Brain pericyte (primary cell): ENCODE data around the gene MYH10.
A peak's percentile ranks its signal among the peaks of the same experiment; 100 is the strongest.

Experiments
- DNase-seq: peaks from one replicate; pipeline ENCODE4 v3.0.0-alpha.2; 2012; ENCODE audit warnings: low read depth, low spot score

Gene MYH10

DNA sequence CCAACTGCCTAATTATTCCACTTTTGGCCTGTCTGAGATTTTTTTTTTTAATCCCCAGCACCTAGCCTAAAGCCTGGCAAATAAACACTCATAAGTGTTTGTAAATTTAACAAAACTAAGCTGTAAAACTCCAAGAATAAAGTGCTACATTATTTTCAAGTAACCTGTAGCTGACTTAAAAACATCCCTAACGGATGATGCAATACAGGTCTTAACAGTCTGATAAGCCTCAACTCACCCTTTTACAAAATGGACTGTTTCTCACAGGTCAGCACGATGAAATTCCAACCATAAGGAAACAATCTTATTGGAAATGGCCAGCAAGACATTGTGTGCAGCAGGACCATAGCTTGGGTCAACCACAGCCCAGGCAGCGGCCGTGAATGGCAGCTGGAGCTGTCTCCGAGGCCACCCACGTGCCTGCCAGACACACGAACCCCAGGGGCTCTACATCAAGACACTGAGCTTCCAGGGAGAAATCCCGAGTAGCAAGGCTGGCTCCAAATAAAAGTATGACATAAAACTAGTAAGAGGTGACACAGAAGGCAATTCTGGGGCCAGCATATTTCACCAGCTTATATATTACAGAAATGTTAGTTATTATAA, 135.9 kb downstream of the MYH10 start:
- DNase-seq = no peak

DNA sequence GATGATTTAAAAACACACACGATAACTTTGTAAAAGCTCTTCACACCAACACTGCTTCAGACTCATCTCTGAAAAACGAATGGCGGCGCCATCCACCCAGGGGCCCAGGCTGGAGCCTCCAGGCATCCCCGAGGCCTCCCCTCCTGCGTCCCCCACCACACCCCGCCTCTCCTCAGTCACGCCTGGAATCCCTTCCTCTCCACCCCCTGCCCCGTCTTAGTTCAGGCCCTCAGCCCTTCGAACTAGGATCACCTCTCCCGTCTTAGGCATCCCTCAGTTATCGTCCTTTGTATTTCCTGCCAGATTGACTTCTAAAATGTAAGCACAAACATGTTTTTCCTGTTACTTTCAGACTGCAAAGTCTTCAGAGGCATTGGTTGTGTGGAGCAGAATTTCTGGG, 136.5 kb downstream of the MYH10 start:
- DNase-seq = no peak

DNA sequence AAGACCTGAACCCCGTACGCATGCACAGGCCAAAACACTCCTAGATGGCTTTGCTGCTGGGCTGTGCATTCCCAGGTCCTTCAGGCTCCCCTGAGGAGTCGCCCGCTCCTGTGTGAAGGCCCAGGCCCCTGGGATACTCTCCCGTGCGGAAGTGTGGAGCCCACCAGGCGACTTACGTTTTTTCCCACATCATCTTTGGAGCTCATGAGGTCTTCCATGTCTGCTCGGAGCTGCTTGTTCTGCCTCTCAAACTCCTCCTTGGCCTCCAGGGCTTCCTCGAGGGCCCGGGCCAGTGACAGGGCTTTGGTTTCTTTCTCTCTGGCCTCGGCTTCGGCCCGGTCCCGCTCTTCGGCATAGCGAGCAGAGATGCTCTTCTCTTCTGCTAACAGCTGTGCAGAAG, 138.4 kb downstream of the MYH10 start:
- DNase-seq = no peak

DNA sequence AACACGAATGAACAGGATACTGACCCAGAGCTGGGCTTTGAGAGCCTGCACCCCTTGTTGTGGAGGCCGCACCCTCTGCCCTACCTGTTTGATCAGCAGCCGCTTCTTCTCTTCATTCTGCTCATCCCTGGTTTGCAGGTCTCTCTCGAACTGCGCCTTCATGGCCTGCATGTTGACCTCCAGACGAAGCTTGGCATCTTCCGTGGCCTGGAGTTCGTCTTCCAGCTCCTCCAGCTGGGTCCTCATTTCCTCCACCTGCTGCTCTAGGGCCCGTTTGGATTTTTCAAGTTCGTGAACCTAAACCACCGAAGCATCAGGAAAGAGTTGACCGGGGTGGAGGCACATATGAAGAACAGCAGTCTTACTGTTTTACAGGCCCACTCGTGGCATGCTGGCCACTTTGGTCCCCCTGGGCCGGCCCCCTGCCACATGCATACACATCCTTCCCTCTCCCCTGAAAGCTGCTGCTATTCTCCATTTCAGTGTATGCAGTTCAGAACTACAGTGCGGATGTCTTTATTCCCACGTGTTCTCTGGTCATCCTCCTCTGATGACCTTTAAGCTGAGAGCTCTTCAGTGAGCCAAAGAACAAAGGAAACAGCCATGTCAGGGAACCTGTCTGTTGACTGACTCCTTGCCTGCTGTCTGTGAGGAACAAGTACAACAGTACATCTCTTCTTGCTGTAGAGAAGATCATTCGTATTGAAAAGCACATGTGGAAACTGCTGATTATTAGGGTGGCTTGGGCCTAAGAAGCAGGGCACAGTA, 140.1 kb downstream of the MYH10 start:
- no peak for DNase-seq

DNA sequence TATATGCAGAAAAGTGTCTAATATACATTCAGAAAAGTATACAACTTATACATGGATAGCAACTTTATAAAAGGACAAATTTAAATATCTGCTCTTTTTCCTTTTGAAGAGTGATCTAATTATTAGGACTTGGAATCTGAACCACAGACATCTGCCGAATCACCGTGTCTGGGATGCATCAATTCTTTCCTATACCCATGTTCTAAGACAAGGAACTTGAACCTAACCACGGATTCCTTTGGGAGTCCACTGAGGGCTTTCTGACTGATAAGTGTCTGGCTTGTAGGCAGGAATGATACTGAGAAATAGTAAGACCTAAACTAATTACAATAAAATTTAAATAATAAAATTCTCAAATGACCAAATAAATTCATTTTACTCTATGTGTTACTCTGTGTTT, 140.7 kb downstream of the MYH10 start:
- DNase-seq = no peak

DNA sequence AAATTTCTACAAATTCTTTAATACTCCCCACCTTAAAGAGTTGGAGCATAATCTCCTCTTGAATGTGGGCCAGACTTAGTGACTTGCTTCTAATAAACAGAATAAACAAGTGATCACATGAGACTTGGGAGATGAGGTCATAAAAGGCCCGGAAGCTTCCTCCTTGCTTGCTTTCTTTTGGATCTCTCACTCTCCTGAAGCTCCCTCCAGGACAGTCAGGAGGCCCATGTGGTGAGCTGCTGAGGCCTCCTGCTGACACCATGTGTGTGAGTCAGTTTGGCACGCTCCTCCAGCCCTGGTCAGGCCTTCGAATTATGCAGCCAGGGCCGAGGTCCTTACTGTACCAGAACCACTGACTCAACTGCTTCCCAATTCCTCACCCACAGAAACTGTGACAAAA, 141.6 kb downstream of the MYH10 start:
- peak; percentile 84 for DNase-seq

DNA sequence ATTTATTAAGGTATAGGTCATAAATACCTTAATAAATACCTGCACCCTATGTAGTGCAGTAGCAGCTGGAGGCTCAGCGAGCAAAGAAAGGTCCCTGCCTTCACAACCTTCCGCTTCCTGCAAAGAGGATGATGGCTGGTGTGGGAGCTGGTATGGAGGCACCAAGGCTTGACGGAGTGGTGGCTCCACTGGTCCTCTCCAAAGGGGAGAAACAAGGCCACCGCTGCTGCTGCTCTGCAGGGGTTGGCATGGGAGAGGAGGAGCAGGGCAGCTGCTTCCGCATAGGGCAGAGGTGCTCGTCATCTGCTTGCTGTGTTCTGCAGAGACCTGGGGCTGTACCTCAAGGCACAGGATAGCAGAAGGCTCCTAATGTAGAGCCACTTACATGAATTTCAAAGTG, 142.0 kb downstream of the MYH10 start:
- no peak for DNase-seq

DNA sequence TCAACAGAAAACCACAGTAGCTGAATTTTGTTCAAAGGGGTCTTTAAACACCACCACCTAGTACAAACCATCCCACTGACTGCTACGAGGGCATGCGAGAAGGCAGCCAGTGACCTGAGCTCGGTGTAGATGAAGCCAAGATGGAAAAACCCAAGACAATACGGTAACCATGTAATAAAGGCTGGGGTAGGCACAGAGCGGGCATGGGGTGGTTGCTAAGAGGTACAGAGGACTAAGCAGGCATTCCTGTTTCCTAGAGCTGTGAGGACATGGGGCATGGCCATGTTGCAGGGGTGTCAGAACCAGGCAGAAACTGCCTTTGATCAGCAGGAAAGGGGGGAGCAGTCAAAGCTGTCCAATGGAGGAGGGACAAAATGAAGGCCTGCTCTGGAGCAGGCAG, 142.8 kb downstream of the MYH10 start:
- DNase-seq = no peak

DNA sequence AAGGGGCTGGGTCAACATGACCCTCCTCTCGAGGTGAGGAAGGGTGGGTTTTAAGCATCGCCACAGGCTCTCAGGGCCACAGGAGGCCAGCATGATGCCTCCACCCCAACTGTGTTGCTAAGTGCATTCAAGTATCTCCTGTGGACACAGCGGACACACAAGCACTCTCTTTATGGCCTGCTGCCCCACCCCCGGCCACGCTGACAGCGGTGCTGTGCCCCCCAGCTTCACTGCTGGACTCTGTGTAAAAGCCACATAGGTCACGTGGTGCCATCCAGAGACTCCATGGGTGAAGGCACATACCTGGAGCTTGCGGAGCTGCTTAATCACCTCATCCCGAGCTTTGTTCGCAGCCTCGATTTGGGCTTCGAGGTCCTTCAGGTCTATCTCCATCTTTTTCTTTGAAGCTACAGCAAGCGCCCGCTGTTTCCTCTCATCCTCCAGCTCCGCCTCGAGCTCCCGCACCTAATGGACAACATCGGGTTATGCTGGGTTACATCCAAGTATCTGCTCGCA, 143.3 kb downstream of the MYH10 start:
- DNase-seq = no peak

DNA sequence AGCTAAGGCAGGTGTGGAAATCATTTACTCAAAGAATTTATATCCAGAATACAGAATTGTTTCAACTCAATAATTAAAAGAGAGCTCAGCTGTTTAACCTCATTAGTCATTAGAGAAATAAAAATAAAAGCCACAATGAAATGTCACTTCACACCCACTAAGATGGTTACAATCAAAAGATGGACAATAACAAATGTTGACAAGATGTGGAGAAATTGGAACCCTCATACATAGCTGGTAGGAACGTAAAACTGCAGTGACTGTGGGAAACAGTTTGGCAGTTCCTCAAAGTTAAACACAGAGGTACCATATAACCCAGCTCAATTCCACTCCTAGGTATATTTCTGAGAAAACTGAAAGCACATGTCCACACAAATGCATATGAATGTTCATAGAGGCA, 145.0 kb downstream of the MYH10 start:
- no peak for DNase-seq

DNA sequence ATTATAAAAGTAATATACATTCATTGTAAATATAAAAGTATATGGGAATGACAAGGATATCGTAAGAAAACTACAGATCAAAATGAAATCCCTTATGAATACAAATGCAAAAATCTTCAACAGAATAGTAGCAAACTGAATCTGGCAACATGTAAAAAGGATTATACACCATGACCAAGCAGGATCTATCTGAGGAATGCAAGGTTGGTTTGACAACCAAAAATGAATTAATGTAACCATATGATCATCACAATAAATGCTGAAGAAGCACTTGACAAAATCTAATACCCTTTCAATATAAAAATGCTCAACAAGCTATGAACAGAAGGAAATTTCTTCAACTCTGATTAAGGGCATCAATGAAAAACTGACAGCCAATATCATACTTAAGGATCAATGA, 146.1 kb downstream of the MYH10 start:
- no peak for DNase-seq

DNA sequence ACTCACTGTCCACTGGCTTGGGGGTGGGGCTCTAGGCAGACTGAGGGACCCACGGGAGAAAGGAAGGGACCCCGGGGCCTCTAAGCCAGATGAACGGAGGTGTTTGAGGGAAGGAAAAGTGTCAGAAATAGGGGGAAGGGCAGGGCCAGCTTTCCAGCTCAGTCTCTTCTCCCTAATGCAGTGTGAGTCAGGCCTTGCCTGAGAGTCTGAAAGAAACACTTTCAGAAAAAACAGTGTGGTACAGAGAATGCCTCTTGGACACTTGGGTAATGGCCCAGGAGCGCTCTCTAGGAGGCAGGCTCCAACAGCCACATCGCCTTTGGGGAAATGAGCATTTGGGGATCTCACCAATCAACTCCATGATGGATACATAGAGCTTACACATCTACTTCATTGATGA, 148.0 kb downstream of the MYH10 start:
- no peak for DNase-seq

DNA sequence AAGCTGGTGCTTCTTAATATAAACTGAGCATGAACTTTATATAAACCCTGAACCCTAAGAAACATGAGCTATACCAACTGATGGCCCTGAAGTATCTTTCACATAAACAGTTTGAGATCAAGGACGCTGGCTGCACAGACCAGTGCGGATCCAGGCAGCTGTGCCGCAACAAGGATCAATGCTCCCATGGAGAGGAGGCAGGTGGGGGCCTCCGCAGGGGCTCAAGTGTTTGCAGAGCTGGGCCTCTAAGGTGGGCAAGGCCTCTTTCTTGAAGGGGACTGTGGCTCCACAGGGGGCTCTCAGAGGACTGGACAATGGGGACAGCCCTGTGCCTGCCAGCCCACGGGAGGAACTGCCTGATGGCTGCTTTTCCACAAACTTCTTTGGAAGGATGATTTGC, 148.8 kb downstream of the MYH10 start:
- no peak for DNase-seq

DNA sequence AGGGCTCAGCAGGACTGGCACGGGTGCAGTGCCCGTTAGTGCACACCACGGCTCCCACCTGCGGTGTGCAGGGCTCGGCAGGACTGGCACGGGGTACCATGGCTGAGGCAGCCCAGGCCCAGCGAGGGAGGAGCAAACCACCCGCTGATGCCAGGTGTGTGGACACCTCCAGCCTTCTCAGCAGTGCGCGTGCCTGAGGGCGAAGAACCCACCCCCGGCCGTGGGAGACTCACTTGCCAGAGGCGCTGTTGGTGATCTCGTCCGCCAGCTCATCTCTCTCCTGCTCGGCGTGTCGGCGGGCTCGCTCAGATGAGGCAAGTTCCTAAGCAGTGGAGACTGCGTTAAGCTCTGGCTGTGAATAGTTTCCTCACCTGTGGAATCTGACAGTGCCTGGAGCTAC, 149.4 kb downstream of the MYH10 start:
- DNase-seq = no peak

DNA sequence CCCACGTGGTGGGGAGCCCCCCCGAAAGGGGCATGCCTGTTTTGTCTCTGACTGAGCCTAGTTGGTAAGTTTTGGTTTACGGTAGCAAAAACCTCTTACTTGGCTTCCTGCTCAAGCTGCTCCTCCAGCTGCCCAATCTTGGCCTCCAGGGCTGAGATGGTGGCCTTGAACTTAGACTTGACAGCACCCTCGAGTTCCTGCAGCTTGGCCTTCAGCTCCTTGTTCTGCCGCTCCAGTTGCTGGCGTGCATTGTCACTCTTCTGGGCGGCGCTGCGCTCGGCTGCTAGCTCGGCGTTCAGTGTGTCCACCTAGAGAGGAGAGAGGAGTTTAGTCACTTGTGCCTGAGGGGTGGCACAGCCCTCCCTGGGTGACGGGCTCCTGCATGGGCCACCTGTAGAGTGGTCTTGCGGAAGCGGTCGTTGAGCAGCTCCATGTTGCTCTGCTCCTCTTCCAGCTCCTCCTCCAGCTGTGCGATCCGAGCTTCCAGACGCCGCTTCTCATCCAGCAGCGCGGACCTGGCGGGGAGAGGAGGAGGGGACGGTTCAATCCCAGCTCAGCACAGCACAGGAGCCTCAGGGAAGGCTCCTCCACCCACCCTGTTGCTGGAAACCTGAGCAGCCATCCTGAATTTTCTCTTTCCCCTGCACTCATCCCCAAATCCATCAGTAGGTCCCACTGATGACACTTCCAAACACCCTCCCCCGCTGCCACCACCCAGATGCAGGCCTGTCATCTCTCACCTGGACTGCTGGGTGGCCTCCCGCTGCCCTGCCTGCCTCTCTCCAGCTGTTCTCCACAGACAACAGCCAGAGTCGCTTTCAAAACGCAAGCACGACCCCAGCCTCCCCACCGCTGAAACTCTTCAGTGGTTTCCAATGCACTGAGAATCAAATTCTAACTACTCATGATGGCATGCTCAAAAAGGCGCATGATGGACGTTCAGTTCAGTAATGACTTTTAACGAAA, 150.2 kb downstream of the MYH10 start:
- DNase-seq = no peak

DNA sequence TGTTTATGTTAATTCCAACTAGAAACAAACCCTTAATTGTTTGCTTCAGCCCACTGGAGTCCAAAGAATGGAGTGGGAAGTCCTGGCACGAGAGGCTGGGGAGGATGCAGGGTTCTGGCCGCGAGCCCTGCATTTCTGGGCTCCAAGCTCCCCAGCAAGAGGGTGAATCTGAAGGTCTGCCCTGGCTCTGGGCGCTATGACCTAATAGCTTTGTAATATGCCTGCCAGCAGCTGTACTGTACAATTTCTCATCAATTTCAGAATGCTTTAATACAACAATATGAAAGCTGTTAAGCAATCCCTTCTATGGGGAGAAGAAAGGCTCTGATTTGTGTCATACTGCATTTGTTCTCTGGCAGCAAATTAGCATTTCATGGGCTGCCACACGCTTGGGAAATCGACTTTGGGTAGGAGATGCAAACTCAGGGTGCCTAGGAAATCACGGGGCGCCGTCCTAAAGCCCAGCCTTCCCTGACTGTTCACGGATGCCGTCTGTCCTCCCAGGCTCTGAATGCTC, 151.0 kb downstream of the MYH10 start:
- no peak for DNase-seq

DNA sequence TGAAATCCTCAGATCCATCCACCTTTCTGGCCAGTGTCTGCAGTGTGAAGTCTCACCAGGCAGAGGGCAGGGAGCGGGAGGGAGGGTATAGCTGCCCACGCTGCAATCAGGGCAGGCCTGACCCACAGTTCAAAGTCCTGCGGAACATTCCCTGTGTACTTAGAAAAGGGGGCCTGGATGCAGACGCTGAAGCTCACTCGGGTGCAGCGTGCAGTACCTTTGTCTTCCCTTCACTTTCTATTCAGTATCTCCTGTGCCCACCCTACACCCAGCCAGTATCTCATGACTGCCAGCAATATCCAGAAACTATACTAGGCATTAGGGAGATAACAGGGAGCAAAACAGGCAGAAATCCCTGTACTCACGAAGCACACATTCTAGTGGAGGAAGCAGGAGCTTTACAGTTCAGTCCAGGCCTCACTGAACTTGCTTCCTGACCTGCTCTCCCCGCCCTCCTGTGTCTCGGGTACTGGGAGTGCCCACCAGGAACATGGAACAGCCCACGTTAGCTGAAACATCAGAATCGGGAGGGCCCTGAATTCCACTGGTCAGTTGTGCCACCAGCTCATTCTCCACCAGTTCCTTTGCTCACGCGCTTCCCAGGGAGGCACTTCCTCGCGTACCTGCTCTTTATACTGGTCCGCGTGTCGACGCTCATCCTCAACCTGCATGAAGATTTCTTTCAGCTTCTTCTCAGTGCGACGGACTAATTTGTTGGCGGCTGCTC, 152.6 kb downstream of the MYH10 start:
- DNase-seq = no peak

DNA sequence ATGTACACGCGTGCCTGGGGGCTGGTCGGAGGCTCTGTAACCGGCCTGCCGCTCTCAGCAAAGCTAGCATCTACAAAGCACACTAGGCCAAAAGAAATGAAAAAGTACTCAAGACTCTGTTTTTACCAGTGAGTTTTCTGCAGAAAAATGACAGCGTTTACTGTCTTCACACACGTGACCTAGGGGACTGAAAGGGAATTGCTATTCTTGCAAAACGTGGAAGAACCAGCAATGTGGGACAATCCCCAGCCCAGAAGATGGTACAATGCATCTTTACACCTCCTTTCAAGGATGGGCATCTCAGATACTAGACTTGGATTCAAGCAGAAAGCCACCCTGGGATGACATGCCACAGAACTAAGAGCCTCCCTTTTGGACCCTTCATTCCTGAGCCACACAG, 153.4 kb downstream of the MYH10 start:
- no peak for DNase-seq

DNA sequence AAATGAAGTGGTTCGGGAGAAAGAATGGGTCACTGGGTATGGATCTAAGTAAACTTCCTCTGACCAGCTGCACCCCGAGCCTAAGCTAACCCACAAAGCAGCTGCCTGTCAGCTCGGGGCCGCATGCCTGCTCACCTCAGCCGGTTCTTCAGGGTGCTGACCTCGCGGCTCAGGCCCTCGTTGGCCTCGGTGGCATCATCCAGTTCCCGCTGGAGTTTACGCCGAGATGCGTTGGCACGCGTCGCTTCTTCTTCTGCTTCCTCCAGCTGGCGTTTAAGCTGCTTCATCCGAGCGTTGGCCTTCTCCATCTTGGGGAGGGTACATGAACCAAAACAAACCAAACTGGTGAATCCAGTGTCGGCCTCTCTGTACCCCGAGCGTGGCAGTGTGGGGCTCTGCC, 153.8 kb downstream of the MYH10 start:
- no peak for DNase-seq

DNA sequence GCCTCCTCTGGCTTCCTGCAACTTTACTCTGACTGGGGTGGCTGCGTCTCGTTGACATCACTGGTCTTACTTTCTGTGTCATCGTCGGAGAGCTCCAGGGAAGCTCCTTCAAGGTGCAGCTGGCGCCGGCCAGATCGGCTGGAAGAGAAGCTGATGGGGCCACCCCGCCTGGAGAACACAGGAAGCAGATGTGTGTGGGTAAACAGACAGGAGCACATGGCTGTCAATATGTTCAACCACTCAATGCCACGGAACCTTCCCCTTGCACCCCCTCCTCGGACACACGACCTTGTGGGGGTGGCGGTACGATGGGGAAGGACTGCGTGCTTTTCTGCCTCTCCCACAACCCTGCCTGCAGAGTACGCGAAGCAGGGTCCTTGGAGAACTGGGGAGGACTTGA, 154.7 kb downstream of the MYH10 start:
- DNase-seq = no peak

DNA sequence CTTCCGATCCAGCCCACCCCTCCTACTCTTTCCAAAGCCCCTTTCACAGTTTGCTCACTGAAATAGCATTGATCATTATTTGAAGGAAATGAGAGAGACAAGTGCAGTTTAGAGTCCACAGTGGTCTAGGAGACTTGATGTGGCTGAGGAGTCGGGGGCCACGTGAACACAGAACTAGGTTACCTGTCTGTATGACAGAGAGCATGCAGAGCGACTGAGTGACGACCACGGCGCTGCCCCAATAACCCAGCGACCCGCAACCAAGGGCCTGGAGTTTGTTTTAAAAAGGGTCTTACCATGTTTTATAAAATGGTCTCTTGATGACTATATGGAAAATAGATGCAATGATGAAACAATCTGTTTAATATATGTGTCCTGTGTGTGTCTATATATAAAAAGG, 155.3 kb downstream of the MYH10 start:
- DNase-seq = no peak
